ENCODE measurements around the gene RAB11FIP4.
A peak's percentile ranks its signal among the peaks of the same experiment; 100 is the strongest.

RAB11FIP4 gene

DNA sequence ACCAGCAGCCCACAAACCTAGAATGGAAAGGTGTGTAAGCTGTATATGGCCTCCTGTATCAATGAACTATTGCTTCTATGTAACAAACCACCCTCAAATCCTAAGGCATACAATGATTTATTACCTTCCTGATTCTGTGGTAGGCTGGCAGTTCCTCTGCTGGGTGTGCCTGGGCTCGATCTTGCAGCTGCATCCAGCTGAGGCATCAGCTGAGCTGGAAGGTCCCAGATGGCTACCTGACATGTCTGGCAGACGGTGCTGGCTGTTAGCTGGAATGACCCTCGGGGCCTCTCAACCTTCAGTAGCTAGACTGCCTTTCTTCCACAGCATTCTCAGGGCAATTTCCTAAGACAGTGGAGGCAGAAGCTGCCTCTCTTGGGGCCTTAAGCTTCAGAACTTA, 152.7 kb downstream of the RAB11FIP4 start:
- H3K9ac ChIP-seq (ENCODE audit: insufficient read length): no peak overlapping the region
- no peak overlapping the region for H3K4me3 ChIP-seq
- TF ChIP-seq FOXP2 (optimal IDR thresholded peaks at IDR 0.05; ENCODE audit: control extremely low read depth, extremely low read length, insufficient read depth) (no peak), POLR2AphosphoS5 (IDR thresholded peaks at IDR 0.05; ENCODE audit: borderline replicate concordance, low read depth, low read length) (no peak), EZH2 (IDR thresholded peaks at IDR 0.05) (no peak)
- DNase-seq (ENCODE audit: low read depth, low spot score): no peak
- no peaks in the 10 kb centered on the region for H3K9me3 ChIP-seq (ENCODE audit: low read depth, low read length)
- H3K36me3 ChIP-seq (ENCODE audit: insufficient read depth, low read length): no peaks in the 10 kb centered on the region
- H3K27ac ChIP-seq: no peak overlapping the region

- TF ChIP-seq EZH2 (IDR thresholded peaks at IDR 0.05): no peak
- no peak for TF ChIP-seq POLR2AphosphoS5 (IDR thresholded peaks at IDR 0.05; ENCODE audit: borderline replicate concordance, low read depth, low read length)
- no peak for TF ChIP-seq FOXP2 (optimal IDR thresholded peaks at IDR 0.05; ENCODE audit: control extremely low read depth, extremely low read length, insufficient read depth)
These were observed 155.2 kb downstream of the RAB11FIP4 start for GRCh38 chr17:31546650-31547049.

DNA sequence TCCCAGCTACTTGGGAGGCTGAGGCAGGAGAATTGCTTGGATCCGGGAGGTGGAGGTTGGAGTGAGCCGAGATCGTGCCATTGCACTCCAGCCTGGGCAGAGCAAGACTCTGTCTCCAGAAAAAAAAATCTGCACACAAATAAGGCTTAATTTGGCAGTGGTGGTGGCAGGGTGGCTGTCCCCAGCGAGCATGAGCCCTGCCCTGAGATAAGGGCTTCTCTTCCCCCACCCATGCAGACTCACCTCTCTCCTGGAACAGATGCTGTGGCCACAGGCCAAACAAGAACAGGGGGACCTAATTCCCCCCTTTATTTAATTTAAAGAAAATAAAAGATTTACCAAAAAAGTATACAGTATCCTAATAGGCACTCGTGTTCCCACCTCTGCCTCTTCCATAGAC, 157.2 kb downstream of the RAB11FIP4 start:
- DNase-seq (ENCODE audit: low read depth, low spot score): no peak
- no peaks in the 10 kb centered on the region for H3K9me3 ChIP-seq (ENCODE audit: low read depth, low read length)
- H3K36me3 ChIP-seq (ENCODE audit: insufficient read depth, low read length): no peaks in the 10 kb centered on the region
- H3K4me3 ChIP-seq: peak overlapping the region; percentile 98
- TF ChIP-seq EZH2 (IDR thresholded peaks at IDR 0.05) (no peak), FOXP2 (optimal IDR thresholded peaks at IDR 0.05; ENCODE audit: control extremely low read depth, extremely low read length, insufficient read depth) (no peak), POLR2AphosphoS5 (IDR thresholded peaks at IDR 0.05; ENCODE audit: borderline replicate concordance, low read depth, low read length) (no peak)
- peak overlapping the region; percentile 79 for H3K9ac ChIP-seq (ENCODE audit: insufficient read length)
- no peak overlapping the region for H3K27ac ChIP-seq

More at GRCh38 chr17:31546650-31547049, 155.2 kb downstream of the RAB11FIP4 start:
- Histone ChIP-seq H3K9me3 (ENCODE audit: low read depth, low read length) (no peaks in the 10 kb centered on the region), H3K4me3 (no peak overlapping the region), H3K9ac (ENCODE audit: insufficient read length) (no peak overlapping the region), H3K36me3 (ENCODE audit: insufficient read depth, low read length) (no peaks in the 10 kb centered on the region), H3K27ac (no peak overlapping the region)
- no peak for DNase-seq (ENCODE audit: low read depth, low spot score)

- Histone ChIP-seq H3K27ac (no peak overlapping the region), H3K9me3 (ENCODE audit: low read depth, low read length) (no peaks in the 10 kb centered on the region), H3K4me3 (peak overlapping the region; percentile 98), H3K9ac (ENCODE audit: insufficient read length) (peak overlapping the region; percentile 79), H3K36me3 (ENCODE audit: insufficient read depth, low read length) (no peaks in the 10 kb centered on the region)
- TF ChIP-seq POLR2AphosphoS5 (IDR thresholded peaks at IDR 0.05; ENCODE audit: borderline replicate concordance, low read depth, low read length): no peak
- no peak for TF ChIP-seq EZH2 (IDR thresholded peaks at IDR 0.05)
- TF ChIP-seq FOXP2 (optimal IDR thresholded peaks at IDR 0.05; ENCODE audit: control extremely low read depth, extremely low read length, insufficient read depth): no peak
- no peak for DNase-seq (ENCODE audit: low read depth, low spot score)
These were observed 157.6 kb downstream of the RAB11FIP4 start for GRCh38 chr17:31549121-31549524.

- Histone ChIP-seq H3K9me3 (ENCODE audit: low read depth, low read length) (no peaks in the 10 kb centered on the region), H3K27ac (no peak overlapping the region), H3K9ac (ENCODE audit: insufficient read length) (peak overlapping the region; percentile 79), H3K36me3 (ENCODE audit: insufficient read depth, low read length) (no peaks in the 10 kb centered on the region), H3K4me3 (peak overlapping the region; percentile 98)
- DNase-seq (ENCODE audit: low read depth, low spot score): peak; percentile 55
- TF ChIP-seq FOXP2 (optimal IDR thresholded peaks at IDR 0.05; ENCODE audit: control extremely low read depth, extremely low read length, insufficient read depth) (no peak), EZH2 (IDR thresholded peaks at IDR 0.05) (no peak), POLR2AphosphoS5 (IDR thresholded peaks at IDR 0.05; ENCODE audit: borderline replicate concordance, low read depth, low read length) (peak; percentile 61; the same call in 1 of the 2 replicates)
These were observed 158.3 kb downstream of the RAB11FIP4 start for GRCh38 chr17:31549525-31550388.

GRCh38 chr17:31550389-31551056, 159.0 kb downstream of the RAB11FIP4 start:
- TF ChIP-seq EZH2 (IDR thresholded peaks at IDR 0.05) (no peak), FOXP2 (optimal IDR thresholded peaks at IDR 0.05; ENCODE audit: control extremely low read depth, extremely low read length, insufficient read depth) (no peak), POLR2AphosphoS5 (IDR thresholded peaks at IDR 0.05; ENCODE audit: borderline replicate concordance, low read depth, low read length) (no peak)
- DNase-seq (ENCODE audit: low read depth, low spot score): no peak
- no peak overlapping the region for H3K27ac ChIP-seq

DNA sequence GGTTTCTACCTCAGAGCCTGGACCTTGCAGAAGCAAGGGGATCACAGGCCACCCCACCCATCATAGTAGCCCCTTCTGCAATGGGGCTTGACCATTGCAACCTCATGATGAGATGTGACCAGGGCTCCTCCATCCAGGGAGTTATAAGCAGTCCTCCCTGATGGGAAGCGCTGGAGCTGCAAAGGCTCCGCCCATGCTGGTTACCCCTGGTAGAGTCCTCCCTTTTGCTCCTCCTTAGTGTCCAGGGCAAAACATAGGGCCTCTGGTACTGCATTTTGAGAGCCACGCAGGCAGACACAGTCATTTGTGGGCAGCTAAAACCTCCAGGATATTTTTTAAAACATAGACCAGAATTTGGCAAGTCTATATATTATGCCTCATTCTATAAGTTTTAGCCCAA, 161.1 kb downstream of the RAB11FIP4 start:
- Histone ChIP-seq H3K9me3 (ENCODE audit: low read depth, low read length) (no peaks in the 10 kb centered on the region), H3K36me3 (ENCODE audit: insufficient read depth, low read length) (no peaks in the 10 kb centered on the region), H3K9ac (ENCODE audit: insufficient read length) (no peak overlapping the region), H3K4me3 (no peak overlapping the region), H3K27ac (no peak overlapping the region)
- DNase-seq (ENCODE audit: low read depth, low spot score): no peak
- TF ChIP-seq EZH2 (IDR thresholded peaks at IDR 0.05) (no peak), FOXP2 (optimal IDR thresholded peaks at IDR 0.05; ENCODE audit: control extremely low read depth, extremely low read length, insufficient read depth) (no peak), POLR2AphosphoS5 (IDR thresholded peaks at IDR 0.05; ENCODE audit: borderline replicate concordance, low read depth, low read length) (no peak)

More at GRCh38 chr17:31550389-31551056, 159.0 kb downstream of the RAB11FIP4 start:
- Histone ChIP-seq H3K9me3 (ENCODE audit: low read depth, low read length) (no peaks in the 10 kb centered on the region), H3K9ac (ENCODE audit: insufficient read length) (peak overlapping the region; percentile 53), H3K4me3 (peak overlapping the region; percentile 98), H3K36me3 (ENCODE audit: insufficient read depth, low read length) (no peaks in the 10 kb centered on the region)

GRCh38 chr17:31553506-31553905, 162.0 kb downstream of the RAB11FIP4 start:
- TF ChIP-seq FOXP2 (optimal IDR thresholded peaks at IDR 0.05; ENCODE audit: control extremely low read depth, extremely low read length, insufficient read depth): no peak
- no peak for TF ChIP-seq EZH2 (IDR thresholded peaks at IDR 0.05)
- TF ChIP-seq POLR2AphosphoS5 (IDR thresholded peaks at IDR 0.05; ENCODE audit: borderline replicate concordance, low read depth, low read length): no peak
- H3K9ac ChIP-seq (ENCODE audit: insufficient read length): no peak overlapping the region
- H3K36me3 ChIP-seq (ENCODE audit: insufficient read depth, low read length): no peaks in the 10 kb centered on the region
- DNase-seq (ENCODE audit: low read depth, low spot score): no peak
- no peak overlapping the region for H3K27ac ChIP-seq
- no peaks in the 10 kb centered on the region for H3K9me3 ChIP-seq (ENCODE audit: low read depth, low read length)
- no peak overlapping the region for H3K4me3 ChIP-seq

Data from SK-N-MC (cell line).